Stimulated activated CD8-positive, alpha-beta memory T cell treated with anti-CD3 and anti-CD28 coated beads, Interleukin-12 subunit alpha, Interleukin-12 subunit beta, amount 100 ng/mL, for 24 hours (primary cell): Measurements from ENCODE around the gene TNIK.

Experiments used
- DNase-seq: peaks from one replicate; pipeline ENCODE4 v3.0.0-alpha.2; 2020; ENCODE audit errors: extremely low read depth

Gene TNIK

DNA sequence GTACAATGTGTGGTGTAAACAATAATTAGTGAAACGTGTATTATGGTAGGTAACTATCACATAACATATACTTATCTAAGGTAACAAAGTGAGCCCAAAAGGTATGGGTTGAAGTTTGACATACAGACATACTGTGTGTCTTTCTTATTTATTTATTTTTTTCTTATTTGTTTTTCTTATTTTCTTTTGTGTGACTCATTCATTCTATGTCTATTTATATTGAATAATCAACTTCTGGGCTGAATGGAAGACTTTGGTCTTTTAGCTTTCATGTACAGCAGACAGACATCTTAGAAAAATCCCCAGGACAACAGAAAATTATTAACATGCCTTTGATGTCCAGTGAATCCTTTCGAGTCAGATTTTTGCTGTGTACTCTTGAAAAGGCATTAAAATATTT lies 233.4 kb downstream of the TNIK start:
- DNase-seq = no peak

DNA sequence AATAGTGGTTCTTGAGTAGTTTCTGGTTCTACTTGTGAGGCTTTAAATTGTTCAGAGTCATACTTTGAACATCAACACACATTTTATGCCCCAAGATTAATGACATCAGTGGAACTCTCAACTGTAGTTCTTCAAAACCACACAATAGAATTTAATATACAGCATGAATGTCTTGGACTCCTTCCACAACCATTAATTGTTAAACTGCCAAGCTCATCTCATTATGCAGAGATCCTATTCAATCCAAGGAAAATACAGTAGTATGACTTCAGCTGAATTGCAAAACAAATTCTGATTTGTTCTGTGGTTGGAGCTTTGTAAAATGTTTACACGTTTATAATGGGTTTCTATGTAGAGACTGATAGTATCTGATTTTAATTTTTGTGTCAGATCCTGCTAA lies 234.5 kb downstream of the TNIK start:
- no peak for DNase-seq

DNA sequence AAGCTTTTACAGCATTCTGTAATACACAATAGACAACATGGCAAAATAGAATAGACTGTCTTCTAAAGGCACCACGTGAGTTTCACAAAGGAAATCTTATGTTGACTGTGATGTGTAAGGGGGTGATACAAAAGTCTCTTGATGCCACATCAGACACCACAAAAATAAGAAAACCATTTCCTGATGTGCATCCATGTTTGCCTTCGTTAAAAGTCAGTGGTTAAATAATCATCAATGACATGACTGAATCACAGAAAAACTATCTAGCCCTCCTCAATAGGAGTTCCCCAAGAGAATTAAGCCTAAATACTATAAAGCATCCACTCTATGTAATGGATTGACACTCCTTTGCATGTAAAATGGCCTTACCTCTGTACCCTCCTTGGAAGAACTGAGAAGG lies 235.0 kb downstream of the TNIK start:
- no peak for DNase-seq

DNA sequence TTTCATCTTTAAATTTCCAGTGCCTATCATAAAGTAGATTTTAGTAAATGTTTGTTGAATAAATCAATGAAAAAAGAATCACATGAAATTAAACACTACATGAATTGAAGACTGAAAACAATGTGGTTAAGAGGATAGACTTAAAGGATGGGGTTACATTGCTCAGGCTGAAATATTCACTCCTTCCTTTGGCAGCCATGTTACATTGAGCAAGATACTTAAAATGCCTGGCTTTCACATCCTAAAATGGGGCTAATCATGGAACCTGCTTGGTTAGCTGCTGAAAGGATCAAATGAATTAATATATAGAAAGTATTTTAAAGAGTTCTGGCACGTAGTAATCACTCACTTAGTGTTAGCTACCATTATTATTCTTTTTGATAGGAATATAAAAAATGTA lies 236.8 kb downstream of the TNIK start:
- DNase-seq = no peak

DNA sequence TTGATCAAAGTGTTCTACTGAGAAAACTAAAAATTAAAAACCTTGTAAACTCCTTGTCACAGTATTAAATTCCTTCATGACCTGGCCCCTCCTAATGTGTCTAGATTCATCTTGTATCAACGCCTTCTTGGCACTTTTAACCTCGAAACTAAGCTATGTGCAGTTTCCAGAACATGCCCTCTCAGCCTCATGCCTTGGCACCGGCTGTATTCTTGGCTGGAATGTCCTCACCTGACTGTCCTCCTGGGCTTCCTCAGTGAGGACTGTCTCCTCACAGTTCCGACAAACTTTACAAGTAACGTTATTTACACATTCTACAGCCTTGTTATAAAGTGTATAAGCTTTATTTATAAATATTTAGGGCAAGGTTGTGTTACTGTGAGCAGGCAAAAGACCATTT lies 237.2 kb downstream of the TNIK start:
- no peak for DNase-seq

DNA sequence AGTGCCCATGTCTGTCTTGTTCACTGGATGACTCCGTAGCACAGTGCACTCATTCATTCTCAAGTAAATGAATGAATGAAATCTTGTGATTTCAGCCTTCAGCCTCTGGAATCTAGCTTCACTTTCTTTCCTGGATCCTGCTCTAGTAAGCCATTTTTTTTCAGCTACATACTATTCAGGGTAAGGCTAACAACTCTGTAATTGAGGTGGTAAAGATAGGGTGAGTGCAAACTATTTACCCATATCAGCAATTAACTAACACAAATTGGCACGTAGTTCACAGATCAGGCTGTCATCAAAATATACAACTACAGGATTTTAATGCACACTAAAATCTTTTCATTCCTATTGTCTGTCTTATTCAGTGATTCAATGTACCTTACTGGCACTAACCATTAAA lies 238.6 kb downstream of the TNIK start:
- DNase-seq = no peak

DNA sequence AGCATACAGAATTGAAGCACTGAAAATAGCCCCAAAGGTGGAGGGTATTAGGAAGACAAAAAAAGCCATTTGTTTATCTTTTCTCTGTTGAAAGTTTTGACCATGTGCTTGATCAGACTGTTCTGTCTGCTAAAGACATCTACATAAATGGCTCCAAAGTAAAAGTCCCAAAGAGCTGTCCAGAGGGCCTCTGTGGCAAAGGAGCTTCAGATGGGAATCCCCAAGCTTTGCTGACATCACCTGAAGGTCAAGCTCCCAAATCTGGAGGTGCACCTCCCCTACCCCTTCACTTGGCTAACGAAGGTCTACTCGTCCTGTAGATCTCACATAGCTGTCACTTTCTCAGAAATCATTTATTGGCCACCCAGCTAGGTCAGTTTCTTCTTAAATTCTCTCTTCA lies 239.1 kb downstream of the TNIK start:
- no peak for DNase-seq

DNA sequence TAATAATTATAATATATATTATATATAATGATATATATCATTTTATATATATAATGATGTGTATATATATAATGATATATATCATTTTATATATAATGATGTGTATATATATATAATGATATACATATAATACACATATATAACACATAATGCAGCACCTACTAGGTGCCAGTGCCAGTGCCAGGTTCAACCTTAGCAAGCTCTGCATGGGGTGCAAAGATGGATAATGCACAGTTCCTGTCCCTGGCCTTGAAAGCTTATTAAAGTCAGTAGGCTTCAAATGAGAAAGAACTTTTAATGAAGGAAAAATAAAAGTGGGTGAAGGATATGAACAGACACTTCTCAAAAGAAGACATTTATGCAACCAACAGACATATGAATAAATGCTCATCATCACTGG lies 240.9 kb downstream of the TNIK start:
- DNase-seq = no peak

DNA sequence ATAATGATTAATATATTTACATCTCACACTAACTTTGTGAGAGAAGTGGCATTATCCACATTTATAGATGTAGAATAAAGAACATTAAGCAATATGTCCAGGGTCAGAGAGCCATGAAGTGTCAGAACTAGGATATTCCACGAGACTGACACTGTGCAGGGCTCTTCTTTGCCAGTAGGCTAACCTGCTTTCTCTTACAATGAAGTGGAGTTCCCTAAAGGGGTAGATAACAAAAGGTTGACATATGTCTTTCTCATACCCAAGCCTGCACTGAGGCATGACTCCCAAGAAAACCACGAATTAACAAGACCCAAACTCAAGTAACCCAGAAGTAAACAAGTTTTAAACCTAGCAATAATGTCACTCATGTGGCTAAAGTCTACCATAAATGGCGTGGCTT lies 242.1 kb downstream of the TNIK start:
- no peak for DNase-seq

DNA sequence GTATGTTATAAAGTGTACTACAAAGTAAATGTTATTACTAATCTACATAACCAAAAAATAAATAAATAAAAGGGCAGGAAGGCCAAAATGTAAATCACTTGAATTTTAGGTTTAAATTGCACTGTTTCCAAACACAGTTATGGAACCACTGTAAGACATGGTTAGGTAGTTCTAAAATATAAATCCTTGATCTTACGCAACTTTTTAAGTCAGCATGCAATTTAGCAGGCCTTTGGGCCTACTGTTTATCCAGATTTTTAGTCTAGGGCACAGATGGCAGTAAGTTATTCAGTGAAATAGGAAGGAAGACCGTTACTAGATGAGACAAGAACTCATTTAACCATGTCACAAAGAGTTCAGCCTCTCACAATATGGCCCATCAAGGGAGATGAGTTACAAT lies 246.3 kb downstream of the TNIK start:
- DNase-seq = no peak

DNA sequence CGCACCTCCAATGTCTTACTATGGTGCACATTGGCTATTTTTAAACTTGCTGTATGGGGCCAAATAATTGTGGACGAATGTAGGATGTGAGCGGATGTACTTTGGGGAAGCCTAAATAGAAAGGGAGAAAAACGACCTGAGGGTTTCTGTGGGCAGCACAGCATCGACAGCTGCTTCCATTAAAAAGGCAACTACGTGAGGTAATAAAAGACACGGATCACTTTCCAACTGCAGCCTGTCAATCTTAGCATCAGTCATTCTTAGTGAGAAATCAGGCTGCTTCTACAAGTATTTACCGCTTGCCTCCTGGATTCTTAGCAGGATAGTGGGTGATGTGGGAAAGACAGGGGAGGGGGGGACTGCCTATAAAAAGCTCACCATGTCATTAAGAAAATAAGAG lies 247.0 kb downstream of the TNIK start:
- no peak for DNase-seq

DNA sequence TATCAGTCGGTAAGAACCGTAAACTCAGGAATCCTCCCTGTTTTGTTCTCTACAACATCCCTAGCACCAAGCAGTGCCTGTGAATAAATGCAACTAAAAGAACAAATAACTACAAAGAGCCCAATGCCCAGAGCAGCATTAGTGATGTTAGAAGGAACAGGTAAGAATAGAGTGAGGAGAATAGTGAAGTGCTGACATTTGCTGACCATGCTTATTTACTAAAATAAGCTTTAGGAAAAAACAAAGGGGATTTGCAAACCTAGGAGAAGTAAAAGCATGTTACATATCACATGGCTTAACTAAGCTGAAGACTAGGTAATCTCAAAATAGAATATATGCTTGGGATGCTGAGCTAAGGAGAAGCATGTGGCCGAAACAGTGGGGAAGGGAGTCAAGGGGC lies 247.6 kb downstream of the TNIK start:
- no peak for DNase-seq

DNA sequence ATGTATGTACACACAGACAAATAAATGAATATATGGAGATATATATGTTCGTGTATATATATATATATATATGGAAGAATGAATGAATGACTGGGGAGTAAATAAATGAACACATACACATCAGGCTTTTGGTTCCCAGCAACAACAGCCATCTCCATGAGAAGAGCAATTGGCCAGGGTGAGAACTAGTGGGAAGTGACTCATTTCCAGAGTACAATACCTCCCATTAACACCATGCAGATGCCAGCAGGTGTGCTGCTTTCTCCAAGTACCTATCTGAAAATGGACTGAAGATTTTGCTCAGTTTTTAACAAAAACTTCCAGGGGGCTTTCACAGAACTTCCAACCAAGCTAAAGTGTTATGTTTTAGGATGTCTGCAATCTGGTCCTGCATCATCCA lies 253.9 kb downstream of the TNIK start:
- no peak for DNase-seq

DNA sequence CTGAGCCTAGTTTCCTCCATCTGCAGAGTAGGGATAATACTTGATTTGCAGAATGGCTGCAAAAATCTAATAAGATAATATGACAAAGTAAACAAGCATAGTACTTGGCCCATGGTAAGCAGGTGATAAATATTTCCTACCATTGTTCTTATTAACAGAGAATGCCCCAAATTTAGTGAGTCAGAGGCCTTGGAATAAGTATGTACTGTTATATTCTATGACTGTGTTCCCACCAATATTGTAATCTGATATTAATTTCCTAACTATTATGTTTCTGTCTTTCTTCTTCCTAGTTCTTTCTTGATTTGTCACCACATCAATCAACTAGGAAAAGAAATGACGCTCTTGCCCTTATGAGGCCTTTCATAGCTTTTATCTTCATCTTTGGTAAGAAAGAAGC lies 255.3 kb downstream of the TNIK start:
- no peak for DNase-seq

DNA sequence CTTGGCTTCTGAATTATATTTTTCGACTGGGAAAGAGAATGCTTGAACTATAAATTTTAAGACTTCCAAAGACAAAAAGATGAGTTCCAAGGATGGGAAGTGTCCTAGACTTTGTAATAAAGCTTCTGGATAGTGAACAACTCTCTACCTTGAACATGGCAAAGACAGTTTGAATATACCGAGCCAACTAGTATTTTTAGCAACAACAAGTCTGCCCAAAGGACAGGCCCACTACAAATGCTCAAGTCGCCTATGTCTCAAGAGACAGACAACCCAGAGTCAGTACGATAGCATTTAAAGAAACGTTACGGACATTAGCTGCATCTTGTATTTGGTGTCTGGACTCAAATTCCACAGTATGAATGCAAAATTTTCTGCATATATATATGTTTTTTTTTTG lies 258.4 kb downstream of the TNIK start:
- no peak for DNase-seq

DNA sequence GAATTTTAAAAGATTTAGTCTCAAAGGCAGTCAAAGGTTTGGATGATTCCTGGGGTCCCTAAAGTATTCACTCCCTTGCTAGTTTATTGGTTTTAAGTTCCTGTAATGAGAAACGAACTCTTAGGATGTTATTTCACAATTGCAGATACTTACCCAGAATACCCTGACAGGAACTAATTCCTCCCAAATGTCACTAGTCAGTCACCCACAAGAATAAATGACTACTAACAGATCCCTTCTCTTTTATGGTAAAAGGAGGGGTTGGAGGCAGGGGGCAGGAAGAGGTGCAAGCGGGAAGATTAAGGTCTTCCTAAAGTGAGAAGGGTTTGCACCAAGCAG lies 259.5 kb downstream of the TNIK start:
- no peak for DNase-seq

DNA sequence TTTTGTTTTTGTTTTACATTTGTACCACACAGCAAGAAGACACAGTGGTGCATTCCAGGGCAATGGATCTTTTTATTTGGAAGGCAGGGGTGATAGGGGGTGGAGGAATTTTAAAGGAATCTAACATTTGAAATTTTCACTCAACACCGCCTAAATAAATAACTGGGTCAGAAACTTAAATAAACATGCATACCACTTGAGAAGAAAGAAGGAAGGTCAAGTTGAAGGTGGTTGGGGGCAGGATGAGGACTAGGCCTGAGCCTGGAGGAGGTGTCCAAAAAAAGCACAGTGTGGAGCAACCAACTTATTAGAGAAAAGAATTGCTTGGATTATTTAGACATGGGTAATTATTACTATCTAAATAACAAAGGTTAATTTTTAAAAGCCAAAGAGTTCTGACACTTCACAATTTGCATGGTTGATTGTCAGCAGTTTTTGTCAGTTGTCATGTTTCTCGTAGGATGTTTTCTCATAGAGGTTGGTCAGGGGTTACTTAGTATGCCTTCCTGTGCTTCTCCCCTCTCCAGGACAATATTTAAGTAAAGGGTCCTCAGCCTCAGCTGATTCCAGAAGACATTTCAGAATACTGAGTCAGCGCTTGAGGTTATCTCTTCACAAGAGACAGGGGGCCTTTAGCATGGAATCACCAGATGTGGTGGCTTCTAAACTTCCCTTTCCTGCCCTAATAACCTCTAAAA lies 260.0 kb downstream of the TNIK start:
- DNase-seq = no peak

DNA sequence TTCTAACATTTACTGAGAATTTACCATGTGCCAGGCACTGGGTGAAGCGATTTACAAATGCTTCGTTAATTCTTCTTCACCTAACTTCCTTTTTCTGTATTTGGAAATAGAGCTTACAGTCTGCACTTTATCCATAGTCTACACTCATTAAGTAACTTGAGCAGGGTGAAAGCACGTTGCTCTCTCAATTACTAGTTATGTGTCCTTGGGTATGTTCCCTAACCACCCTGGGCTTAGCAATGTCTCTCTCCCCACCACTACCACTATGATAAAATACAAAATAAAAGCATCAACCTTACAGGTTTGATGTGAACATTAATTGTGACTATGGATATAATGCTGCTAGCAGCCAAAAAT lies 260.8 kb downstream of the TNIK start:
- no peak for DNase-seq

DNA sequence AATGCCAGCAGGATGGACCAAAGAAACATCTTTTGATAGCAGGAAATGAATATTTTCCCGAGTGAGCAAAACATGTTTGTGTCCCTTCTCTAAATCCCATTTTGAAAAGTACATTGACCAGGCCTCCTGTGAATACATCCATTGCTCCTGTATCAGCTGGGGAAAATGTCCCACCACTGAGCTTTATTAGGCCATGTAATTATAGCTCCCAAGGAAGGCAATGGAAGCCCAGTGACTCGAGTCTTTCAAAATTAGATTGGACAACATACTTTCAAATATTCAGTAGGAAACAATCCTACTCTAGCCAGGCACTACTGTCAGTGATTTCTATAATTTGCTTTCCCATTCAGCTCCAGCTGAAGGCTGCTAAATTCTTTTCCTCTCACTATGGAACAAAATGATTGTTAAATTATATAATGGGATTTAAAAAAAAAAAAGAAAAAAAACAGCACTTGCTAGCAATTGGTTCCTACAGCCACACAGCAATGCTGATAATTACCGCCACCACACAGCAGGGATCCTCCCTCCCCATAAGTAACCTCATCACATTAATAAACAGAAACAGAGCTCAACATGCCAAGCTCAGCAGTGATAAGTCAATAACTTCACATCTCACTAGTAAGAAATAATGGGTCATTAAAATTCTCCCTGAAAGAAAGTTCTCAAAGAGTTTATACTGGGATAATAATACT lies 261.3 kb downstream of the TNIK start:
- no peak for DNase-seq

DNA sequence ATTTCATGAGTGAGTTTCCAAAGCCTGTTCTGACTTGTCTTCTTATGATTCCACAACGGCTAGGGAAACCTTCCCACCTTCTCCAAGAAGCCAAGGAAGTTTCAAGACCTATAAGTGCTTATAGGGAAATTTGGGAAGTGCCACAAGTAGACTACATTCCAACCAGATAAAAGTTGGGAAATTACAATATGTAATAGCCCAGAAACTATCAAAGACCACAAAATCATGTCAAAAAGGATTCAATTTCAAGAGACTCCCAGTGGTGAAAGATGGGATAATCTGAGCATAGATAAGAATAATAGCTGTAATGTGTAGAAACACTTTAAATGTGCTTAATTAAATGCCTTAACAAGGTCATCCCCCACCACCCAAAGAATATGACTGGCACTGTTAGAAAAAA lies 264.5 kb downstream of the TNIK start:
- DNase-seq = no peak

DNA sequence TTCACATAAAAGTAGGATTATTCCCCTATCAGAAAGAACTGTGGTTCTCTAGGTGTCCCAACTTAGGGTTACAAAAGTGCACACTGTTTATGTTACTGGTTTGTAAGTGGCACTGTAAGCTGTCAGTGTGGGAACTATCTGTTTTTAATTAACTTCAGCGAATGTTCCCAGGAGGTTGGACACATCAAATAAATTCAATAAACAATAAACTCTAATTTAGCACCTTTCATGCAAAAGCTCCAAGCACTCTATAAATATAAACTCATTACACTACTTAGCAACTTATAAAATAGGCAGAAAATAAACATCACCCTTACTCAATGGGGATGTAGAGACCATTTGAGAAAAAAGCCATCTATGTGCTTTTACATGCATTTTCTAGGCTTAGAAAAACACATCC lies 265.2 kb downstream of the TNIK start:
- no peak for DNase-seq

DNA sequence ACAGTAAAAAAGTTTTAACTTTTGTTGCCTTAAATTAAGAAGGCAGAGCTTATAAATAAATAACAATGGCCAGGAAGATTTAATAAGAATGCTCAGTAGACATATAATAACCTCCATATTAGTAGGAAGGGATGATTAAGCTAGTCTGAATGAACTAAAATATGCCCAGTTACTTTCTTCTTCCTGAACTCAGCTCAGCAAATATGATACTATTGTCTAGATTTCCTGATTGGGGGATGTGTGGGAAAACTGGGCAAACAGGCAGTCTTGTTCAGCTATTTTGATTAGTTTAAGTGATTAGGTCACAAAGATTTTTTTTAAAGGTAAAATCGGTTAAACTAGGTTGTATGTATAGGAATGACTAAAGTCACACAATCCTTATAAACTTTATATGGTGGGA lies 266.5 kb downstream of the TNIK start:
- DNase-seq = no peak

DNA sequence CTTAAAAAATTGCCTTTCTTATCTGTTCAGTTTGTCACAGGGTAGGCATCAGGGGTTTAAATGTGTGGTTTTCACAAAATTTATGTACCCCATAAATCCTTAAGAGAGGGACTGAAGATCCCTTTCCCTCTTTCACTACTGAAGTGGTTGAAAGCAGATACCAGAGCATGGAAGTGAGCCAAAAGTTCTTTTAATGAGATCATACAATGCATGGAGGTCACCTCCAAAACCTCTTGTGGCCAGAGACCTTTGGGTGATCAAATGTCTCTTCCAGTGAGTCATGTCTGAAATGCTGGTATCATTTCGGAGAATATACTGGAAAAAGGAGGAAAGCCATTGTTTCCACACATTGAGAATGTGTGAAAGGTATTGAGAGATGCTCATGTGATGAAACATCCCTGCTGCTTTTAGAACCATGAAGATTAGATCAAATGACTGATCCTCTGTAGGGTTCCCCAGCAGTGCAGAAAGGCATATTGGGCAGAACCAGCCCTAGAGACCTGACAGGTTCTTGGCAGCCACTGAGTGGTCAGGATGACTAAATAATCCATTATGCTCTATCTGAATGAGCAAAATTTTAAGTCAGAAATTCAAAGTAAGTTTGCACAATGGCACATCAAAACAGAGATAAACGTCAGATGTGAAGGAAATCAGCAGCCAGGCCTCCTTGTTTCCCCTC lies 267.9 kb downstream of the TNIK start:
- no peak for DNase-seq

DNA sequence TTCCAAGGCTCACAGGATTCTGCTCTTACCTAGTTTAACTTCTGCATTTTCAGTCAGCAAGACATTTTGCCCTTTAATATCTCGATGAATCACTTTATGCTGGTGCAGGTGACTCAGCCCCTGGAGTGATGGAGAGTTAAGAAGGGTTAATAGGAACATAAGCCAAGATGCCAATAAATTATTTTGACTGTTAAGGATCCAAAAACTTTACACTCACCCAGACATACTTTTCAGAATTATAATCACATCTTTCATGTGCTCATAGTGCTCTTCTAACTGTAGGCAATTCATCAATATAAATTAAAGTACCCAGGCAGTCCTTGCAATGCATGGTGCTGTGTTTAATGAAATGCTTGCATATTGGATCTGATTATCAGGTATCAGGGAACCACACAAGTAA lies 269.5 kb downstream of the TNIK start:
- DNase-seq = no peak
